Prostate gland (tissue), 2 donors: ENCODE results near the gene PLCH1. TPM values are rescaled to one million over a fixed set of nuclear protein-coding genes. Genes with fewer than 3 reads are reported as not detected.
"Not testable (repeated sequence)": the region's sequence is repeated elsewhere in the genome, so short reads cannot be mapped to it uniquely, and the experiment has no call there.

Experiments
- DNase-seq: peaks from one replicate; pipeline ENCODE4 v3.0.0-alpha.2; 2019; ENCODE audit warnings: low spot score
- H3K27ac ChIP-seq, 2 donors: fragments of 200-600 bp; sonication (generic); 2 replicates each; pipeline ENCODE4 v1.5.1; 2017 to 2019
- H3K27me3 ChIP-seq: fragments of 200-600 bp; sonication (generic); replicated peaks from 2 replicates; pipeline ENCODE4 v1.5.1; 2019; ENCODE audit not compliant: insufficient read depth
- H3K36me3 ChIP-seq, 2 donors: fragments of 200-600 bp; sonication (generic); 1 replicate in 1 of 2; 2 replicates in 1 of 2; pipeline versions ENCODE4 v1.5.1 to v1.8.1; 2017 to 2019
- H3K4me1 ChIP-seq: fragments of 200-600 bp; sonication (generic); replicated peaks from 2 replicates; pipeline ENCODE4 v1.5.1; 2019
- H3K4me3 ChIP-seq, 2 donors: fragments of 200-600 bp; sonication (generic); 2 replicates each; pipeline ENCODE4 v1.5.1; 2017 to 2019
- H3K9me3 ChIP-seq: fragments of 200-600 bp; sonication (generic); 2 replicates; pipeline ENCODE4 v1.5.1; 2017
- POLR2A ChIP-seq: fragments of 450-650 bp; IDR thresholded peaks from one replicate; pipeline ENCODE4 v1.6.1; 2016; ENCODE audit warnings: antibody characterized with exemption, mild to moderate bottlenecking
- POLR2AphosphoS5 ChIP-seq: sonication (generic); formaldehyde crosslinking; IDR thresholded peaks from one replicate; pipeline ENCODE4 v1.6.1; 2017; ENCODE audit warnings: antibody characterized with exemption
- WGBS: methylation state at CpG from one replicate; pipeline ENCODE4 v1.1.5; 2018; 5-methylcytosine and 5-hydroxymethylcytosine counted together
- intact Hi-C: fragments of 100-400 bp; cut with DNase I; formaldehyde crosslinking; loops from one replicate; pipeline ENCODE4 v1.14.2; 2022
- total RNA-seq, 2 donors: library from RNA; depleted of rRNA; stranded (reverse); fragments of >200 nt; gene quantifications; one replicate each; pipeline ENCODE4 v1.1.0, GENCODE V29; 2016
- TF ChIP-seq, protein P1 (sequence below), 4 experiments: fragments of 200-600 bp in 2 of 4; fragments of 450-650 bp in 2 of 4; sonication (generic) in 2 of 4; IDR thresholded peaks; 1 replicate in 3 of 4; 2 replicates in 1 of 4; pipeline ENCODE4 v1.5.1; 2016 to 2019; ENCODE audit warnings: antibody characterized with exemption in 4 of 4, mild to moderate bottlenecking in 2 of 4, moderate library complexity in 2 of 4

PLCH1 gene
- total RNA-seq, 2 donors from 2014 or later: 0.64 to 12.2 TPM

- no peaks in the 10 kb centered on the region for H3K4me1 ChIP-seq
- H3K27me3 ChIP-seq: no peaks in the 10 kb centered on the region
- H3K27ac ChIP-seq: no peak overlapping the region
- H3K9me3 ChIP-seq: no peaks in the 10 kb centered on the region
- 97% methylated on average over 1 of the region's 1 CpG for WGBS
- H3K36me3 ChIP-seq: no peaks in the 10 kb centered on the region
- TF ChIP-seq POLR2A (no peak), POLR2AphosphoS5 (no peak)
- TF ChIP-seq, protein P1, sequence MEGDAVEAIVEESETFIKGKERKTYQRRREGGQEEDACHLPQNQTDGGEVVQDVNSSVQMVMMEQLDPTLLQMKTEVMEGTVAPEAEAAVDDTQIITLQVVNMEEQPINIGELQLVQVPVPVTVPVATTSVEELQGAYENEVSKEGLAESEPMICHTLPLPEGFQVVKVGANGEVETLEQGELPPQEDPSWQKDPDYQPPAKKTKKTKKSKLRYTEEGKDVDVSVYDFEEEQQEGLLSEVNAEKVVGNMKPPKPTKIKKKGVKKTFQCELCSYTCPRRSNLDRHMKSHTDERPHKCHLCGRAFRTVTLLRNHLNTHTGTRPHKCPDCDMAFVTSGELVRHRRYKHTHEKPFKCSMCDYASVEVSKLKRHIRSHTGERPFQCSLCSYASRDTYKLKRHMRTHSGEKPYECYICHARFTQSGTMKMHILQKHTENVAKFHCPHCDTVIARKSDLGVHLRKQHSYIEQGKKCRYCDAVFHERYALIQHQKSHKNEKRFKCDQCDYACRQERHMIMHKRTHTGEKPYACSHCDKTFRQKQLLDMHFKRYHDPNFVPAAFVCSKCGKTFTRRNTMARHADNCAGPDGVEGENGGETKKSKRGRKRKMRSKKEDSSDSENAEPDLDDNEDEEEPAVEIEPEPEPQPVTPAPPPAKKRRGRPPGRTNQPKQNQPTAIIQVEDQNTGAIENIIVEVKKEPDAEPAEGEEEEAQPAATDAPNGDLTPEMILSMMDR (IDR thresholded peaks at IDR 0.05): no peak
- intact Hi-C loops: no loop called here
- no peak for DNase-seq
- no peak overlapping the region for H3K4me3 ChIP-seq
These were observed 337.5 kb downstream of the PLCH1 start for GRCh38 chr3:155407331-155407730.

DNA sequence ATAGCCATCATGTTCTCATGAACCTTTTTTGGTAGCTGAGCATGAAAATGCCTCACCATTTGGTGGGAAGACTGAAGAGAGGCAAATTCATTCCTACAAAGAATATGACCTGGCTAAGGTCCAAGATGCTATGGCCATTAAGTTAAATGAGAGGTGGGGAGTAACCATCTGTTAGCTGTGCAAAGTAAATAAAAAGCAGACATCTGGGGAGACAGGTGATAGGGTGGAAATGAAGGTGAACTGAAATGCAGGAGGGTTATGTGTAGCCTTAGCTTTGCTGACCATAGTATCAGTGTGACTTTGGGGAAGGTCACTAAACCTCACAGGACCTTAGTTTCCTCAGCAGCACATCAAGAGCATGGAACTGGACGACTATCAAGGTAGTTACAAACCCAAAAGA is 340.4 kb downstream of the PLCH1 start:
- WGBS: 63% methylated on average over 1 of the region's 1 CpG
- intact Hi-C loops: no loop called here
- Histone ChIP-seq H3K4me1 (no peaks in the 10 kb centered on the region), H3K27ac (no peak overlapping the region), H3K9me3 (no peaks in the 10 kb centered on the region), H3K4me3 (no peak overlapping the region), H3K27me3 (no peaks in the 10 kb centered on the region), H3K36me3 (no peaks in the 10 kb centered on the region)
- TF ChIP-seq, protein P1 (IDR thresholded peaks at IDR 0.05): no peak
- TF ChIP-seq POLR2A (no peak), POLR2AphosphoS5 (no peak)
- no peak for DNase-seq

- TF ChIP-seq, protein P1 (IDR thresholded peaks at IDR 0.05): no peak
- no peak for TF ChIP-seq POLR2A
- TF ChIP-seq POLR2AphosphoS5: no peak
- intact Hi-C loops: no loop called here
These were observed 342.2 kb downstream of the PLCH1 start for GRCh38 chr3:155402656-155403055.

GRCh38 chr3:155398046-155398445 is 346.8 kb downstream of the PLCH1 start:
- Histone ChIP-seq H3K4me3 (no peak overlapping the region), H3K9me3 (no peaks in the 10 kb centered on the region), H3K27ac (no peak overlapping the region), H3K36me3 (no peaks in the 10 kb centered on the region), H3K27me3 (no peaks in the 10 kb centered on the region), H3K4me1 (no peaks in the 10 kb centered on the region)
- no peak for DNase-seq
- intact Hi-C loops: no loop called here
- TF ChIP-seq POLR2A (no peak), POLR2AphosphoS5 (no peak)
- TF ChIP-seq, protein P1 (IDR thresholded peaks at IDR 0.05): no peak

More at GRCh38 chr3:155402656-155403055, 342.2 kb downstream of the PLCH1 start:
- H3K4me1 ChIP-seq: no peaks in the 10 kb centered on the region
- no peaks in the 10 kb centered on the region for H3K9me3 ChIP-seq
- no peak overlapping the region for H3K27ac ChIP-seq
- H3K27me3 ChIP-seq: no peaks in the 10 kb centered on the region
- no peak for DNase-seq
- no peak overlapping the region for H3K4me3 ChIP-seq
- no peaks in the 10 kb centered on the region for H3K36me3 ChIP-seq

DNA sequence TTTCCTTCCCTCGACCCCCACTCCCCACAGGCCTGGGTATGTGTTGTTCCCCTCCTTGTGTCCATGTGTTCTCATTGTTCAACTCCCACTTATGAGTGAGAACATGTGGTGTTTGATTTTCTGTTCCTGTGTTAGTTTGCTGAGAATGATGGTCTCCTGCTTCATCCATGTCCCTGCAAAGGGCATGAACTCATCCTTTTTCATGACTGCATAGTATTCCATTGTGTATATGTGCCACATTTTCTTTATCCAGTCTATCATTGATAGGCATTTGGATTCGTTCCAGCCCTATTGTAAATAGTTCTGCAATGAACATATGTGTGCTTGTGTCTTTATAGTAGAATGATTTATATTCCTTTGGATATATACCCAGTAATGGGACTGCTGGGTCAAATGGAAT is 350.0 kb downstream of the PLCH1 start:
- H3K4me3 ChIP-seq, intact Hi-C loops, H3K36me3 ChIP-seq, DNase-seq, H3K4me1 ChIP-seq, H3K27ac ChIP-seq, H3K9me3 ChIP-seq, H3K27me3 ChIP-seq: not testable (repeated sequence)
- WGBS: 85% methylated on average over 2 of the region's 2 CpGs
